ENCODE results near the gene HKDC1. TPM values are rescaled to one million over a fixed set of nuclear protein-coding genes. Genes with fewer than 3 reads are reported as not detected.

HKDC1 gene
- total and polyA plus RNA-seq, 11 donors = 0.11 to 0.19 (median 0.14) TPM; not detected in 8

GRCh38 chr10:69179089-69179742 lies 40.9 kb upstream of the HKDC1 start:
- DNase-seq = no peak
- intact Hi-C loops (cut with DNase I) = loop anchor here in 1 of 10 donors (1.0 kb wide), 1 partner anchor 55 kb away; the partner anchor contains the start of gene VPS26A
- Histone ChIP-seq H3K36me3 (peaks cover 0 to 20% (median 12%) of the 10 kb centered on the region in 9 donors), H3K9me3 (no peaks in the 10 kb centered on the region), H3K4me1 (peaks cover 0 to 38% (median 26%) of the 10 kb centered on the region in 12 donors), H3K4me3 (peak overlapping the region; percentile 82 to 99 (median 94)), H3K27ac (peak overlapping the region in 11 of 12 donors; percentile 87 to 98 (median 94)), H3K27me3 (no peaks in the 10 kb centered on the region)
- TF ChIP-seq POLR2A (IDR thresholded peaks at IDR 0.05) (no peak), CTCF (IDR thresholded peaks at IDR 0.05) (no peak)
- peak in 3 of 4 donors; percentile 2 to 7 (median 4) for ATAC-seq
- WGBS, 4 donors = 30 to 42% (median 34%) methylated on average over 19 to 21 of the region's 21 CpGs

- peak; percentile 91 to 97 (median 91) for DNase-seq
- Histone ChIP-seq H3K27me3 (no peaks in the 10 kb centered on the region), H3K4me1 (peaks cover 0 to 38% (median 26%) of the 10 kb centered on the region in 12 donors), H3K27ac (peak within 1 kb of the TSS; percentile 84 to 98 (median 94)), H3K4me3 (peak within 1 kb of the TSS; percentile 82 to 99 (median 94)), H3K36me3 (peaks cover 0 to 25% (median 12%) of the 10 kb centered on the region in 9 donors), H3K9me3 (no peaks in the 10 kb centered on the region)
- peak; percentile 43 to 62 for TF ChIP-seq POLR2A (IDR thresholded peaks at IDR 0.05)
- TF ChIP-seq CTCF (IDR thresholded peaks at IDR 0.05) = no peak
- peak; percentile 96 to 98 (median 97) for ATAC-seq
- 0 to 1% (median 0%) methylated on average over 35 to 44 of the region's 44 CpGs for WGBS, 4 donors
- intact Hi-C loops (cut with DNase I) = loop anchor here in 3 of 10 donors (1.0 to 10.0 kb wide), 4 partner anchors 55 to 185 kb away; partner anchors contain the start of gene VPS26A (in 2 of the 3)
Observed at GRCh38 chr10:69179743-69180524, 40.2 kb upstream of the HKDC1 start, which contains the start of gene SUPV3L1. Gene SUPV3L1, plus strand, starts transcription at chr10:69180234. Its CDS starts 58 bp downstream, at chr10:69180292.

- ATAC-seq (peak in 1 of 4 donors; percentile 4), DNase-seq (no peak)
- no peak for TF ChIP-seq POLR2A (IDR thresholded peaks at IDR 0.05)
- TF ChIP-seq CTCF (IDR thresholded peaks at IDR 0.05) = no peak
- Histone ChIP-seq H3K36me3 (peaks cover 0 to 29% (median 12%) of the 10 kb centered on the region in 9 donors), H3K9me3 (no peaks in the 10 kb centered on the region), H3K27ac (peak overlapping the region; percentile 84 to 98 (median 94)), H3K27me3 (no peaks in the 10 kb centered on the region), H3K4me3 (peak overlapping the region; percentile 82 to 99 (median 94)), H3K4me1 (peaks cover 0 to 38% (median 26%) of the 10 kb centered on the region in 12 donors)
- WGBS, 4 donors = 2 to 4% (median 3%) methylated on average over 22 to 29 of the region's 29 CpGs
- intact Hi-C loops (cut with DNase I) = loop anchor here in 2 of 10 donors (2.0 to 10.0 kb wide), 3 partner anchors 56 to 186 kb away; partner anchors contain the start of gene VPS26A (in 1 of the 2)
Observed at GRCh38 chr10:69180525-69181204, 39.5 kb upstream of the HKDC1 start.

Measured in heart left ventricle (tissue), 16 donors.